Coronary artery (tissue), 2 donors: Measurements from ENCODE around the gene CHCHD1.
A peak's percentile ranks its signal among the peaks of the same experiment; 100 is the strongest.

Source experiments
- DNase-seq: peaks from one replicate; pipeline ENCODE4 v3.0.0-alpha.2; 2017; ENCODE audit warnings: low spot score
- H3K27ac ChIP-seq, 2 donors: fragments of 200-600 bp; sonication (generic); one replicate each; pipeline ENCODE4 v1.5.1; 2016 to 2019
- H3K4me3 ChIP-seq: fragments of 200-600 bp; sonication (generic); 2 replicates; pipeline ENCODE4 v1.5.1; 2016; ENCODE audit warnings: mild to moderate bottlenecking, moderate library complexity
- CTCF ChIP-seq: fragments of 200-600 bp; sonication (generic); IDR thresholded peaks from one replicate; pipeline ENCODE4 v1.5.1; 2019; ENCODE audit warnings: antibody characterized with exemption

CHCHD1 gene

DNA sequence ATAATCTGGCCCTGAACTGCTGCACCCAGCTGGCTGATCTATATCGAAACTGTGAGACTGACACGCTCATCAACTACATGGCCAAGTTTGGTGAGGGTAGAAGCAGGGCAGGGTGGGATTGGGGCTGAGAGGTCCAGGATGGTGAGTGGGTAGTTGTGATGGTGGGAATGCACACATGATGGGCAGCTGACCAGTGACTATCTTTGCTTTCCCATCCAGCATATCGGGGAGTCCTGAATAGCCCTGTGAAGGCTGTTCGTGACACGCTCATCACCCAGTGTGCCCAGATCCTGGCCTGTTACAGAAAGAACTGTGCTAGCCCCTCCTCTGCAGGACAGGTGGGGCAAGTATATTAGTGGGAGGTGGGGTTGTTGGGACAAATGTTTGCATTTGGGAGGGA lies 12.5 kb upstream of the CHCHD1 start:
- no peak overlapping the region for H3K4me3 ChIP-seq
- no peak overlapping the region for H3K27ac ChIP-seq
- no peak for DNase-seq
- TF ChIP-seq CTCF, result no peak

DNA sequence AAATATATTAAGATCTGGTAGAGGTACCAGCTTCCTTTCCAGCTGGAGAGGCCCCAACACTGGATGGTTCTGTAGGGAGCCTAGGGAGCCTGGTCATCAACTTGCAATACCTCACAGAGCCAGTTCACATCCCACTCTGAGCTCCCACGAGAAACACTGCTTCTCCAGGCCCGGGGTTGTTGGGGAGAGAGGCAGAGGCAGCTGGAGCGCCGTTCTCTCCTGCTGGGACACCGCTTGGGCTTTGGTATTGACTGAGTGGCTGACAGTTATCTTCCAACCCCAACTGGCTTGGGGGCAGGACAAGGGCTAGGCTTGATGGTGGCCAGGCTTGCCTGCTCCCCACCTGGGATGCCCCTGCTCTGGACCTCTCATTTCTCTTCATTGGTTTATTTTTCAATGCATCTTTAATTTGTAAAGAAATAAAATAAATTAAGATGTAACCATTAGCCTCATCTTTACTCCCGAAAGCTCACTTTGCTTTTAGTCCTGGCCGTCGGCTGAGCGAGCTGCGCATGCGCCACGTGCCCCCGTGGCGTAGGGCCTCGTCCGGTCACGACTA lies 10.0 kb upstream of the CHCHD1 start:
- peak overlapping the region; percentile 95 for H3K4me3 ChIP-seq
- TF ChIP-seq CTCF, result no peak
- no peak for DNase-seq
- peak overlapping the region; percentile 98 to 99 for H3K27ac ChIP-seq

DNA sequence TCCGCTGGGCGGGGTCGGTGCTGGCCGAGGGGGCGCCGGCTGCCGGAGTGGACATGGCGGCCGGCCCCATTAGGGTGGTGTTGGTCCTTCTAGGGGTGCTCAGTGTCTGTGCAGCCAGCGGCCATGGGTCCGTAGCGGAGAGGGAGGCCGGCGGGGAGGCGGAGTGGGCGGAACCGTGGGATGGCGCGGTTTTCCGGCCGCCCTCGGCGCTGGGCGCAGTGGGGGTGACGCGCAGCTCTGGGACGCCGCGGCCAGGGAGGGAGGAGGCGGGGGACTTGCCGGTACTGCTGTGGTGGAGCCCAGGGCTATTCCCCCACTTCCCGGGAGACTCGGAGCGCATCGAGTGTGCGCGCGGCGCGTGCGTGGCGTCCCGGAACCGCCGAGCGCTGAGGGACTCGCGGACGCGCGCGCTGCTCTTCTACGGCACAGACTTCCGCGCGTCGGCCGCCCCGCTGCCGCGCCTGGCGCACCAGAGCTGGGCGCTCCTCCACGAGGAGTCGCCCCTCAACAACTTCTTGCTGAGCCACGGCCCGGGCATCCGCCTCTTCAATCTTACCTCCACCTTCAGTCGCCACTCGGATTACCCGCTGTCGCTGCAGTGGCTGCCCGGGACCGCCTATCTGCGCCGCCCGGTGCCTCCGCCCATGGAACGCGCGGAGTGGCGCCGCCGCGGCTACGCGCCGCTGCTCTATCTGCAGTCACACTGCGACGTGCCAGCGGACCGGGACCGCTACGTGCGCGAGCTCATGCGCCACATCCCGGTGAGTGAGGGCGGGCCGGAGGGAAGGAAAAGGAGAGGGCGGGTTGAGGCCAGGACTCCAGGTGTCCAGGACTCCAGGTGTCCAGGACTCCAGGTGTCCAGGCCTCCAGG lies 9.3 kb upstream of the CHCHD1 start:
- Histone ChIP-seq H3K4me3 (peak overlapping the region; percentile 95), H3K27ac (peak overlapping the region; percentile 98 to 99)
- no peak for TF ChIP-seq CTCF
- peak; percentile 90 for DNase-seq

GRCh38 chr10:73773152-73773879 lies 8.5 kb upstream of the CHCHD1 start:
- no peak for DNase-seq
- Histone ChIP-seq H3K27ac (peak overlapping the region; percentile 98 to 99), H3K4me3 (peak overlapping the region; percentile 95)
- TF ChIP-seq CTCF, result no peak

- H3K27ac ChIP-seq, result peak overlapping the region in 1 of 2 donors; percentile 45
- H3K4me3 ChIP-seq, result peak overlapping the region; percentile 95
- no peak for DNase-seq
- no peak for TF ChIP-seq CTCF
Observed at GRCh38 chr10:73774637-73775036, 7.2 kb upstream of the CHCHD1 start.

DNA sequence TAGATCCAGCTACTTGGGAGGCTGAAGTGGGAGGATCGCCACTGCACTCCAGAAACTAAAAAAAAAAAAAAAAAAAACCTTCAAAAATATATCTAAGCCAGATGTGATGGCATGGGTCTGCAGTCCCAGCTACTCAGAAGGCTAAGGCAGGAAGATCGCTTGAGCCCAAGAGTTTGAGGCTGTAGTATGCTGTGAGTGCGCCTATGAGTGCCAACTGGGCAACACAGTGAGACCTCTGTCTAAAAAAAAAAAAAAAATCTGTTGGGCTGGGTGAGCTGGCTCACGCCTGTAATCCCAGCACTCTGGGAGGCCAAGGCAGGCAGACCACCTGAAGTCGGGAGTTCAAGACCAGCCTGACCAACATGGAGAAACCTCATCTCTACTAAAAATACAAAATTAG lies 2.8 kb upstream of the CHCHD1 start:
- H3K4me3 ChIP-seq, result no peak overlapping the region
- no peak for TF ChIP-seq CTCF
- no peak for DNase-seq
- no peak overlapping the region for H3K27ac ChIP-seq
